Measurements from ENCODE around the gene NR2F1-AS1. TPM values are rescaled to one million over a fixed set of nuclear protein-coding genes. Genes with fewer than 3 reads are reported as not detected.
A peak's percentile ranks its signal among the peaks of the same experiment; 100 is the strongest.

NR2F1-AS1 gene
- total RNA-seq, 1 experiment from 2014 or later, result 1.7 TPM

GRCh38 chr5:93600409-93601070, 19.5 kb upstream of the NR2F1-AS1 start:
- Histone ChIP-seq H2AFZ (ENCODE audit: low read length) (no peak overlapping the region), H3K27me3 (ENCODE audit: low read length) (no peaks in the 10 kb centered on the region), H3K4me3 (ENCODE audit: low read length) (no peak overlapping the region), H3K9ac (ENCODE audit: low read length) (no peak overlapping the region), H4K20me1 (ENCODE audit: insufficient read depth, low read depth, low read length) (no peaks in the 10 kb centered on the region), H3K27ac (ENCODE audit: low read length) (no peak overlapping the region), H3K9me3 (ENCODE audit: low read length) (no peaks in the 10 kb centered on the region), H3K79me2 (ENCODE audit: low read length) (no peaks in the 10 kb centered on the region), H3K4me1 (ENCODE audit: low read length) (no peaks in the 10 kb centered on the region), H3K36me3 (ENCODE audit: insufficient read depth, low read length) (no peaks in the 10 kb centered on the region), H3K9me2 (replicated peaks; ENCODE audit: insufficient read depth, low read length) (no peaks in the 10 kb centered on the region), H3K4me2 (ENCODE audit: low read depth, low read length, poor library complexity, severe bottlenecking) (no peak overlapping the region)
- DNase-seq, result no peak

DNA sequence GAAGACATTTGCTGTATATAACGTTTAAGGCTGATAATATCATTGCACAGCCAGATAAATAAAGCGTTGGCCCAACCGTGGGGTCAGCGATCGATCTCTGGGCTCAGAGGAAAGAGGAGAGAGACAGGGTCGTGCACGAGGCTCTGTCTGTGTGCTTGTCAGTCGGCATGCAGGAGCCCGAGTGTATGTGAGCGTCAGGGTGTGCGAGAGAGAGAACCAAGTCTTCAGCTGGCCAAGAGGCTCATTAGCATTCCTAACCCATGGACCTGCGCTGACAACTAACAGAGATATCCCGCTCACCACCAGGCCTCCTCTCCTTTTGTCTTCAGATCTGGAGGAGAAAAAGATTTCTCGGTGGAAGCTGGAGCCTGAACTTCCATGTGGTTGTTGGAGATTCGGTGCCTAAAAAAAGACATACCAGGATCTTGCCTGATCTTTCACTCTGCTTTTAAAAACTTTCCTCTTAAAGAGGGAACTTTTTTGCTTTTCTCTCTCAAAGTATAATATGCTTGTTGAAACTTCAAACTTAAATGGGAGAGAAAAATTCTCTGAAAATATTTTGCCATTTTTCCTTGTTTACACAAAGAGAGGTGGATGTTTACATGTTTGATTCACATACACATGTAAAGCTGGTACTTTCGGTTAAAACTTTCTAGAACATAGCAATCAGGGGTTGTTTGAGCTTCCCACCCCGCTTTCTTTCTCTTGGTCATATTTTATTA, 18.5 kb upstream of the NR2F1-AS1 start:
- no peaks in the 10 kb centered on the region for H3K9me3 ChIP-seq (ENCODE audit: low read length)
- no peak overlapping the region for H3K9ac ChIP-seq (ENCODE audit: low read length)
- H3K4me3 ChIP-seq (ENCODE audit: low read length), result no peak overlapping the region
- DNase-seq, result no peak
- H3K79me2 ChIP-seq (ENCODE audit: low read length), result no peaks in the 10 kb centered on the region
- H3K36me3 ChIP-seq (ENCODE audit: insufficient read depth, low read length), result no peaks in the 10 kb centered on the region
- no peaks in the 10 kb centered on the region for H3K4me1 ChIP-seq (ENCODE audit: low read length)
- H3K4me2 ChIP-seq (ENCODE audit: low read depth, low read length, poor library complexity, severe bottlenecking), result no peak overlapping the region
- no peaks in the 10 kb centered on the region for H3K9me2 ChIP-seq (replicated peaks; ENCODE audit: insufficient read depth, low read length)
- H2AFZ ChIP-seq (ENCODE audit: low read length), result no peak overlapping the region
- no peaks in the 10 kb centered on the region for H3K27me3 ChIP-seq (ENCODE audit: low read length)
- no peaks in the 10 kb centered on the region for H4K20me1 ChIP-seq (ENCODE audit: insufficient read depth, low read depth, low read length)
- H3K27ac ChIP-seq (ENCODE audit: low read length), result no peak overlapping the region

- H3K79me2 ChIP-seq (ENCODE audit: low read length), result no peaks in the 10 kb centered on the region
- H3K4me3 ChIP-seq (ENCODE audit: low read length), result no peak overlapping the region
- H3K27me3 ChIP-seq (ENCODE audit: low read length), result no peaks in the 10 kb centered on the region
- no peaks in the 10 kb centered on the region for H3K36me3 ChIP-seq (ENCODE audit: insufficient read depth, low read length)
- no peak for DNase-seq
- H3K9me2 ChIP-seq (replicated peaks; ENCODE audit: insufficient read depth, low read length), result no peaks in the 10 kb centered on the region
- H4K20me1 ChIP-seq (ENCODE audit: insufficient read depth, low read depth, low read length), result no peaks in the 10 kb centered on the region
- no peak overlapping the region for H3K4me2 ChIP-seq (ENCODE audit: low read depth, low read length, poor library complexity, severe bottlenecking)
- H3K9me3 ChIP-seq (ENCODE audit: low read length), result no peaks in the 10 kb centered on the region
- no peak overlapping the region for H3K27ac ChIP-seq (ENCODE audit: low read length)
- H3K4me1 ChIP-seq (ENCODE audit: low read length), result no peaks in the 10 kb centered on the region
- no peak overlapping the region for H2AFZ ChIP-seq (ENCODE audit: low read length)
- no peak overlapping the region for H3K9ac ChIP-seq (ENCODE audit: low read length)
Observed at GRCh38 chr5:93599001-93599379, 18.0 kb upstream of the NR2F1-AS1 start.

DNA sequence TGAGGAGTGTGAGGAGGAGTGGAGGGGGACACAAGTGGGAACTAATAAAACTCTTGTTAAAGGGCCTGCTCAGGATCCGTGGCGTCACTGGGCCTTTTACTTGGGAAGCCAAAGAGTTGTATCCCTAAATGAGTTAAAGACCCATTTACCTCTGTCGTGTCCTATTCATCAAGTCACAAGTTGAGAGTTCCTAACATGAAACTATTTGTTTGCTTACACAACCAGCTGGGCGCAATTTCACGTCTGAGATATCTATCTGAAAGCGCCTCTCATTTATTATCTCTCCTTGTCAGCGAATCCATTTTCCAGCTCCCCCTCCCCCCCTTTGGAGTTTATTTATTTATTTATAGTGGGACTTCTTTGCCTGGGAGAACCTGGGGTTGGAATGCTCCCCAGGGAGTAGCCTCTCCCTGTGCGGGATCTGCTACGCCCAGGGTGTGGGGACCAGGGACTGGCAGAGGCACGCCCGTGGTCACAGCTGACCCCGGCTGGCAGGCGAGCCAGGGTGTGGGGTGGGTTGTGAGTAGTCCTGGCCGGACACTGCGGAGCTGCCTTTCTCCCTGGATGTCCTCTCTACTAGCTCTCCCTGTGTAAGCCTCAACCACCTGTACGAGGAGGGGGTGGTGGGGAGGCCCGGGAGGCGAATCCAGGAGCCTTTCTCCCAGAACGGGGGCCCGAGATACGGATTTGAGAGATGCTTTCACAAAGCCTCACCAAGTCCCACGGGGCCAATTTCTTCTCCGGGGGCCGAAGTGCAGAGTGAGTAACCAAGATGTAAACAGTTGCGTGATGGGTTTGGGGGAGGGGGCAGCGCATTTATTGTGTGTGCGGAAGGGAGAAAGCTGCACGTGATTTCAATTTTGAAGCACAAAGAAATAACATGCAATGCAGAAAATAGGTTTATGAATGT, 17.3 kb upstream of the NR2F1-AS1 start:
- Histone ChIP-seq H3K9me2 (replicated peaks; ENCODE audit: insufficient read depth, low read length) (no peaks in the 10 kb centered on the region), H3K9ac (ENCODE audit: low read length) (no peak overlapping the region), H3K36me3 (ENCODE audit: insufficient read depth, low read length) (no peaks in the 10 kb centered on the region), H2AFZ (ENCODE audit: low read length) (no peak overlapping the region), H3K79me2 (ENCODE audit: low read length) (no peaks in the 10 kb centered on the region), H3K27ac (ENCODE audit: low read length) (no peak overlapping the region), H3K4me1 (ENCODE audit: low read length) (no peaks in the 10 kb centered on the region), H3K9me3 (ENCODE audit: low read length) (no peaks in the 10 kb centered on the region), H4K20me1 (ENCODE audit: insufficient read depth, low read depth, low read length) (no peaks in the 10 kb centered on the region), H3K4me2 (ENCODE audit: low read depth, low read length, poor library complexity, severe bottlenecking) (no peak overlapping the region), H3K4me3 (ENCODE audit: low read length) (no peak overlapping the region), H3K27me3 (ENCODE audit: low read length) (no peaks in the 10 kb centered on the region)
- DNase-seq, result no peak

GRCh38 chr5:93596676-93597490, 15.9 kb upstream of the NR2F1-AS1 start:
- no peaks in the 10 kb centered on the region for H3K27me3 ChIP-seq (ENCODE audit: low read length)
- H3K9ac ChIP-seq (ENCODE audit: low read length), result no peak overlapping the region
- no peak overlapping the region for H3K4me3 ChIP-seq (ENCODE audit: low read length)
- no peaks in the 10 kb centered on the region for H3K36me3 ChIP-seq (ENCODE audit: insufficient read depth, low read length)
- no peaks in the 10 kb centered on the region for H3K79me2 ChIP-seq (ENCODE audit: low read length)
- no peaks in the 10 kb centered on the region for H3K9me3 ChIP-seq (ENCODE audit: low read length)
- H2AFZ ChIP-seq (ENCODE audit: low read length), result no peak overlapping the region
- no peak overlapping the region for H3K27ac ChIP-seq (ENCODE audit: low read length)
- H3K9me2 ChIP-seq (replicated peaks; ENCODE audit: insufficient read depth, low read length), result no peaks in the 10 kb centered on the region
- no peaks in the 10 kb centered on the region for H4K20me1 ChIP-seq (ENCODE audit: insufficient read depth, low read depth, low read length)
- peak; percentile 48 for DNase-seq
- no peaks in the 10 kb centered on the region for H3K4me1 ChIP-seq (ENCODE audit: low read length)
- no peak overlapping the region for H3K4me2 ChIP-seq (ENCODE audit: low read depth, low read length, poor library complexity, severe bottlenecking)

- Histone ChIP-seq H3K4me2 (ENCODE audit: low read depth, low read length, poor library complexity, severe bottlenecking) (no peak overlapping the region), H3K9ac (ENCODE audit: low read length) (no peak overlapping the region), H2AFZ (ENCODE audit: low read length) (no peak overlapping the region), H3K4me3 (ENCODE audit: low read length) (no peak overlapping the region), H3K4me1 (ENCODE audit: low read length) (no peaks in the 10 kb centered on the region), H3K36me3 (ENCODE audit: insufficient read depth, low read length) (no peaks in the 10 kb centered on the region), H3K79me2 (ENCODE audit: low read length) (no peaks in the 10 kb centered on the region), H4K20me1 (ENCODE audit: insufficient read depth, low read depth, low read length) (no peaks in the 10 kb centered on the region), H3K27ac (ENCODE audit: low read length) (no peak overlapping the region), H3K9me2 (replicated peaks; ENCODE audit: insufficient read depth, low read length) (no peaks in the 10 kb centered on the region), H3K27me3 (ENCODE audit: low read length) (no peaks in the 10 kb centered on the region), H3K9me3 (ENCODE audit: low read length) (no peaks in the 10 kb centered on the region)
- DNase-seq, result no peak
Observed at GRCh38 chr5:93596310-93596675, 15.3 kb upstream of the NR2F1-AS1 start.

GRCh38 chr5:93595420-93596147, 14.6 kb upstream of the NR2F1-AS1 start:
- Histone ChIP-seq H3K9me3 (ENCODE audit: low read length) (no peaks in the 10 kb centered on the region), H3K9me2 (replicated peaks; ENCODE audit: insufficient read depth, low read length) (no peaks in the 10 kb centered on the region), H3K79me2 (ENCODE audit: low read length) (no peaks in the 10 kb centered on the region), H3K9ac (ENCODE audit: low read length) (no peak overlapping the region), H3K4me2 (ENCODE audit: low read depth, low read length, poor library complexity, severe bottlenecking) (no peak overlapping the region), H3K27me3 (ENCODE audit: low read length) (no peaks in the 10 kb centered on the region), H3K4me3 (ENCODE audit: low read length) (no peak overlapping the region), H3K27ac (ENCODE audit: low read length) (no peak overlapping the region), H3K36me3 (ENCODE audit: insufficient read depth, low read length) (no peaks in the 10 kb centered on the region), H3K4me1 (ENCODE audit: low read length) (no peaks in the 10 kb centered on the region), H2AFZ (ENCODE audit: low read length) (no peak overlapping the region), H4K20me1 (ENCODE audit: insufficient read depth, low read depth, low read length) (no peaks in the 10 kb centered on the region)
- no peak for DNase-seq
